ENCODE data around the gene FRMPD4.

The FRMPD4 gene

DNA sequence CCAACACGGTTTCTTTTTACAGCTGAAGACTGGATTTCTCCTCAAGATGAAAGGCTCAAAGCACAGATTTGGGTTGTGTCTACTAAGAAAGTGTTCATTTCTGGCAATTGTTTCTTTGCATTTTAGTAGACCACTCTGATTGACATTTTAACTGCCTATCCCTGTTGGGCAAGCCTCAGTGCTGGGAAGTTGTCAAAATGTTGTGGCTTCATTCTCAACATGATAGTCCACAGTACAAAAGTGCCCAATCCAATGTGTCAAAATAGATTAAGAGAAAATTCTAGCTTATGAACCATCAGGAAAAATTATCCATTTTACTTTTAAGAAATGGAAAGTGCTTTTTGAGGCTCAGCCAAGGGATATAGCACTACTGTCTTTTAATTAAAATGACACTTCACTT lies 329.0 kb downstream of the FRMPD4 start:
- no peak for TF ChIP-seq EZH2phosphoT487 (IDR thresholded peaks at IDR 0.05; ENCODE audit: borderline replicate concordance)
- TF ChIP-seq, protein P1, sequence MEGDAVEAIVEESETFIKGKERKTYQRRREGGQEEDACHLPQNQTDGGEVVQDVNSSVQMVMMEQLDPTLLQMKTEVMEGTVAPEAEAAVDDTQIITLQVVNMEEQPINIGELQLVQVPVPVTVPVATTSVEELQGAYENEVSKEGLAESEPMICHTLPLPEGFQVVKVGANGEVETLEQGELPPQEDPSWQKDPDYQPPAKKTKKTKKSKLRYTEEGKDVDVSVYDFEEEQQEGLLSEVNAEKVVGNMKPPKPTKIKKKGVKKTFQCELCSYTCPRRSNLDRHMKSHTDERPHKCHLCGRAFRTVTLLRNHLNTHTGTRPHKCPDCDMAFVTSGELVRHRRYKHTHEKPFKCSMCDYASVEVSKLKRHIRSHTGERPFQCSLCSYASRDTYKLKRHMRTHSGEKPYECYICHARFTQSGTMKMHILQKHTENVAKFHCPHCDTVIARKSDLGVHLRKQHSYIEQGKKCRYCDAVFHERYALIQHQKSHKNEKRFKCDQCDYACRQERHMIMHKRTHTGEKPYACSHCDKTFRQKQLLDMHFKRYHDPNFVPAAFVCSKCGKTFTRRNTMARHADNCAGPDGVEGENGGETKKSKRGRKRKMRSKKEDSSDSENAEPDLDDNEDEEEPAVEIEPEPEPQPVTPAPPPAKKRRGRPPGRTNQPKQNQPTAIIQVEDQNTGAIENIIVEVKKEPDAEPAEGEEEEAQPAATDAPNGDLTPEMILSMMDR (conservative IDR thresholded peaks at IDR 0.05; ENCODE audit: low read length) = no peak
- H3K27me3 ChIP-seq (ENCODE audit: insufficient read depth, low read length, poor library complexity, severe bottlenecking) = no peaks in the 10 kb centered on the region

DNA sequence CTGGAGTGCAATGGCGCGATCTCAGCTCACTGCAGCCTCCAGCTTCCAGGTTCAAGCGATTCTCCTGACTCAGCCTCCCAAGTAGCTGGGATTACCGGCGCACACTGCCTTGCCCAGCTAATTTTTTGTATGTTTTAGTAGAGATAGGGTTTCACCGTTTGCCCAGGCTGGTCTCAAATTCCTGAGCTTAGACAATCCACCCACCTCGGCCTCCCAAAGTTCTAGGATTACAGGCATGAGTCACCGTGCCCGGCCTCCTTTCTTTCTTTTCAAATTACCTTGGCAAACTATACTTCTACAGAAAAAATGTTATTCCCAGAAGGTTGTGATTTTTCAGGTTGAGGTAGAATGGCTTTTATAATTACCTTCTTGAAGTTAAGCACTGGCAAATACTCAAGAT lies 331.0 kb downstream of the FRMPD4 start:
- Histone ChIP-seq H3K9ac (ENCODE audit: low read depth, low read length, poor library complexity, severe bottlenecking) (no peak overlapping the region), H3K4me1 (ENCODE audit: insufficient read depth, low read length, poor library complexity, severe bottlenecking) (no peaks in the 10 kb centered on the region), H3K4me2 (ENCODE audit: low read depth, low read length, poor library complexity, severe bottlenecking) (no peak overlapping the region), H3K9me2 (replicated peaks; ENCODE audit: low read depth, low read length) (no peaks in the 10 kb centered on the region), H3K79me2 (ENCODE audit: insufficient read depth, low read length) (no peaks in the 10 kb centered on the region), H3K4me3 (ENCODE audit: low read length, poor library complexity, severe bottlenecking) (no peak overlapping the region), H3F3A (ENCODE audit: low read depth) (no peaks in the 10 kb centered on the region), H3K27me3 (ENCODE audit: insufficient read depth, low read length, poor library complexity, severe bottlenecking) (no peaks in the 10 kb centered on the region), H3K9me3 (ENCODE audit: insufficient read depth, low read depth, low read length) (no peaks in the 10 kb centered on the region), H3K36me3 (ENCODE audit: insufficient read depth, low read length) (no peaks in the 10 kb centered on the region), H2AFZ (ENCODE audit: low read length) (no peak overlapping the region), H4K20me1 (ENCODE audit: insufficient read depth, low read length, poor library complexity, severe bottlenecking) (no peaks in the 10 kb centered on the region)
- TF ChIP-seq EZH2phosphoT487 (IDR thresholded peaks at IDR 0.05; ENCODE audit: borderline replicate concordance) = no peak
- TF ChIP-seq, protein P1 (conservative IDR thresholded peaks at IDR 0.05; ENCODE audit: low read length) = no peak

More for the DNA sequence above, 329.0 kb downstream of the FRMPD4 start:
- Histone ChIP-seq H3K4me1 (ENCODE audit: insufficient read depth, low read length, poor library complexity, severe bottlenecking) (no peaks in the 10 kb centered on the region), H3K79me2 (ENCODE audit: insufficient read depth, low read length) (no peaks in the 10 kb centered on the region), H3K4me2 (ENCODE audit: low read depth, low read length, poor library complexity, severe bottlenecking) (no peak overlapping the region), H3F3A (ENCODE audit: low read depth) (no peaks in the 10 kb centered on the region), H4K20me1 (ENCODE audit: insufficient read depth, low read length, poor library complexity, severe bottlenecking) (no peaks in the 10 kb centered on the region), H3K36me3 (ENCODE audit: insufficient read depth, low read length) (no peaks in the 10 kb centered on the region), H3K9me2 (replicated peaks; ENCODE audit: low read depth, low read length) (no peaks in the 10 kb centered on the region), H3K4me3 (ENCODE audit: low read length, poor library complexity, severe bottlenecking) (no peak overlapping the region), H3K9me3 (ENCODE audit: insufficient read depth, low read depth, low read length) (no peaks in the 10 kb centered on the region), H2AFZ (ENCODE audit: low read length) (no peak overlapping the region), H3K9ac (ENCODE audit: low read depth, low read length, poor library complexity, severe bottlenecking) (no peak overlapping the region)

DNA sequence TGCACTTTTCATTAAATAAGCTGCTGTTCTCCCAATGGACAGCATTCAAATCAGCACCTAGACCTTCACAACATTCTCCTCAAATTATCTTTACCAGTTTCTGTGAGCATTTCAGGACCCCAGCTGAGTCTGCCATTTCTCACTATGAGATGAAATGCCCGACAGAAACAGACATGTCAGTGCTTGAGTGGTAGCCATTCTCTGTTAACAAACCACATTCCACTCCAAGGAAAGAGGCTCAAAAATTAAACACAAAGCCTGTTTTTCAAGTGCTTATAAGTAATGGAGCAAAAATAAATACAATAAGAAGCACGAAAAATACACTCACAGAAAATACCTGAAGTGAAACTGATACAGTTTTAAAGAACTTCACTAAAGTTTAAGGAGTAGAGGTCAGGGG lies 332.8 kb downstream of the FRMPD4 start:
- Histone ChIP-seq H3K4me2 (ENCODE audit: low read depth, low read length, poor library complexity, severe bottlenecking) (no peak overlapping the region), H2AFZ (ENCODE audit: low read length) (no peak overlapping the region), H3K36me3 (ENCODE audit: insufficient read depth, low read length) (no peaks in the 10 kb centered on the region), H3K79me2 (ENCODE audit: insufficient read depth, low read length) (no peaks in the 10 kb centered on the region), H3F3A (ENCODE audit: low read depth) (no peaks in the 10 kb centered on the region), H3K27me3 (ENCODE audit: insufficient read depth, low read length, poor library complexity, severe bottlenecking) (no peaks in the 10 kb centered on the region), H3K9me2 (replicated peaks; ENCODE audit: low read depth, low read length) (no peaks in the 10 kb centered on the region), H3K9ac (ENCODE audit: low read depth, low read length, poor library complexity, severe bottlenecking) (no peak overlapping the region), H3K9me3 (ENCODE audit: insufficient read depth, low read depth, low read length) (no peaks in the 10 kb centered on the region), H4K20me1 (ENCODE audit: insufficient read depth, low read length, poor library complexity, severe bottlenecking) (no peaks in the 10 kb centered on the region), H3K4me3 (ENCODE audit: low read length, poor library complexity, severe bottlenecking) (no peak overlapping the region), H3K4me1 (ENCODE audit: insufficient read depth, low read length, poor library complexity, severe bottlenecking) (no peaks in the 10 kb centered on the region)
- TF ChIP-seq EZH2phosphoT487 (IDR thresholded peaks at IDR 0.05; ENCODE audit: borderline replicate concordance) = no peak
- TF ChIP-seq, protein P1 (conservative IDR thresholded peaks at IDR 0.05; ENCODE audit: low read length) = no peak
